NCI-H2227 treated with DMSO at 0.1 percent for 48 hours (cell line): Measurements from ENCODE around the gene KCNG2.

Source experiments
- DNase-seq: peaks from one replicate; lab custom pipeline; 2025; lab: John Stamatoyannopoulos, UW

KCNG2 gene

GRCh38 chr18:79884963-79885728, 87.4 kb downstream of the KCNG2 start:
- no peak for DNase-seq

GRCh38 chr18:79887181-79888000, 89.7 kb downstream of the KCNG2 start:
- no peak for DNase-seq

GRCh38 chr18:79888016-79888415, 90.3 kb downstream of the KCNG2 start:
- DNase-seq, result no peak

GRCh38 chr18:79889569-79889968, 91.8 kb downstream of the KCNG2 start:
- no peak for DNase-seq

- no peak for DNase-seq
Observed at GRCh38 chr18:79890674-79891073, 92.9 kb downstream of the KCNG2 start.

GRCh38 chr18:79896738-79897137, 99.0 kb downstream of the KCNG2 start:
- DNase-seq, result no peak

GRCh38 chr18:79897940-79898625, 100.3 kb downstream of the KCNG2 start:
- DNase-seq, result no peak

GRCh38 chr18:79898952-79899608, 101.3 kb downstream of the KCNG2 start:
- DNase-seq, result no peak

- DNase-seq, result no peak
Observed at GRCh38 chr18:79899609-79900445, 102.1 kb downstream of the KCNG2 start.

- DNase-seq, result no peak
Observed at GRCh38 chr18:79900610-79901570, 103.2 kb downstream of the KCNG2 start.

- DNase-seq, result no peak
Observed at GRCh38 chr18:79901665-79902064, 103.9 kb downstream of the KCNG2 start.

- no peak for DNase-seq
Observed at GRCh38 chr18:79902075-79902474, 104.3 kb downstream of the KCNG2 start.

GRCh38 chr18:79902640-79903039, 104.9 kb downstream of the KCNG2 start:
- DNase-seq, result no peak

- DNase-seq, result no peak
Observed at GRCh38 chr18:79903071-79903635, 105.4 kb downstream of the KCNG2 start.

GRCh38 chr18:79903787-79904356, 106.1 kb downstream of the KCNG2 start:
- no peak for DNase-seq

GRCh38 chr18:79904357-79905147, 106.8 kb downstream of the KCNG2 start:
- DNase-seq, result no peak

- DNase-seq, result no peak
Observed at GRCh38 chr18:79905389-79905911, 107.7 kb downstream of the KCNG2 start.

GRCh38 chr18:79905993-79906392, 108.3 kb downstream of the KCNG2 start:
- DNase-seq, result no peak
